Measurements from ENCODE around the gene DISP2. TPM values are rescaled to one million over a fixed set of nuclear protein-coding genes. Genes with fewer than 3 reads are reported as not detected.

The DISP2 gene
- total and polyA plus RNA-seq, 9 of the 15 experiments (the other 6 are each of a cell fraction or from before 2014, with no cell fraction given) = 0.06 to 0.89 (median 0.15) TPM; not detected in 1

DNA sequence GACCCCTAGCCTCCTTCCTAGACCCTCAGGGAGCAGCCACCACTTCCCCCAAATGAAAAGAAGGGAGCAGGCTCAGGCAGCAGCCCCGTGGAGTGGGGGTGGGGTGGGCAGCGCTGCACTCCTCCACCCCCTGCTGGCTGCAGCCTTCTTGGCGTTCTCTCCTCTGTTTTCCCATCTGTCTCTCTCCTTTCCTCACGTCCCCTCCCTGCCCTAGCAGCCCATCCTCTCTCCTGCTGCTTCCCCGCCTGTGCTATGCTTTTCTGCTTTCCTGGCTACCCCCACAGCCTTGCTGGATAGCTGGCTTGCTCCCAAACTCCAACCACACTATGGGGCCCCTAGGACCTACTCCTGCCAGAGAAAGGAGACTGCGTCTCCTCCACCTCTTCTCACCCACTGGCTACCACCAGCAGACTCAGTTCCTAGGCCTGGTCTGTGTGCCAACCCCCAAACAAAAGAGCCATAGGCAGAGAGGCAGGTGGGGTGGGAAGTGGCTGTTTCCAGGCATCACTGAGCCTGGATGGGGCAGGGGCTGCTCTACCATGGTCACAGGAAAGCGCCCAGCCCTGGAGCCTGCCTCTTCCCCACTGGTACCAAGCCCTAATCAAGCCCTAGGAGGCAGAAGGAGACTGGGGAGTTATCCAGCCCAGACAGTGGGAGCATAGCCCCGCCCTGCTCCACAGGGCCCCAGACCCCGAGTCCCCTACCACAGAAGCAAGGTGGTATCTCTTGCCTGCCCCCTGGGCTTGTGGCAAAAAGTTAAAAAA is 3.4 kb upstream of the DISP2 start:
- BruUV-seq (replicated peaks) = no TSS peak
- FAIRE-seq = no peak
- POLR2A ChIA-PET = interaction anchor here (0.7 kb wide), 1 partner anchor 537 kb away, joined by 3 read pairs; no protein-coding TSS in a partner anchor
- in situ Hi-C loops (cut with MboI) = no loop called here
- no peaks in the 10 kb centered on the region; the same call in 1 of the 2 replicates for H4K20me1 ChIP-seq (replicated peaks; ENCODE audit: control insufficient read depth, insufficient read depth, low read length)
- H3K36me3 ChIP-seq (ENCODE audit: control insufficient read depth, insufficient read depth, low read length) = no peaks in the 10 kb centered on the region
- H3K4me3 ChIP-seq = no peak overlapping the region
- H2AFZ ChIP-seq (ENCODE audit: low read depth, low read length) = peak overlapping the region; percentile 59; the same call in 1 of the 2 replicates
- peak overlapping the region in 1 of 2 experiments; percentile 1; a peak in 1 of 4 replicates for H3K9ac ChIP-seq (ENCODE audit: insufficient read depth in 1 of 2, low read depth in 2 of 2, low read length in 2 of 2)
- H3K79me2 ChIP-seq (ENCODE audit: control insufficient read depth, insufficient read depth, low read length) = no peaks in the 10 kb centered on the region
- WGBS (ENCODE audit: insufficient coverage, low coverage, missing lambda C conversion rate) = 17% methylated on average over 9 of the region's 9 CpGs
- CTCF ChIA-PET (ENCODE audit: low intra/inter-chr PET ratio) = no interaction called here
- 0 out of 5 replicates have a peak, but pooled peaks cover 0 to 3% of the 10 kb centered on the region in 2 experiments for H3K27me3 ChIP-seq (ENCODE audit: control insufficient read depth in 2 of 2, insufficient read depth in 2 of 2, low read length in 2 of 2)
- H3K27ac ChIP-seq (ENCODE audit: extremely low read depth, low read depth, low read length) = no peak overlapping the region
- DNase-seq (ENCODE audit: extremely low read depth in 1 of 4, low spot score in 3 of 4) = peak; percentile 61 to 71 (median 71)
- H3K9me3 ChIP-seq (replicated peaks; ENCODE audit: control insufficient read depth, insufficient read depth, low read depth, low read length) = no peaks in the 10 kb centered on the region; the same call in 1 of the 2 replicates
- no peak overlapping the region for H3K4me2 ChIP-seq (ENCODE audit: insufficient read depth, low read length)
- ATAC-seq = peak; percentile 80
- H3K9me1 ChIP-seq (ENCODE audit: control insufficient read depth, insufficient read depth, low read length) = no peaks in the 10 kb centered on the region
- peaks cover 9 to 26% of the 10 kb centered on the region in 2 experiments; a peak in 4 of 5 replicates for H3K4me1 ChIP-seq (replicated peaks in 1 of 2; ENCODE audit: control insufficient read depth in 2 of 2, insufficient read depth in 2 of 2, low read length in 2 of 2)
- intact Hi-C loops (cut with micrococcal nuclease) = loop anchor here (5.0 kb wide), 1 partner anchor 68 kb away; no protein-coding TSS in a partner anchor
- TF ChIP-seq, protein P1, sequence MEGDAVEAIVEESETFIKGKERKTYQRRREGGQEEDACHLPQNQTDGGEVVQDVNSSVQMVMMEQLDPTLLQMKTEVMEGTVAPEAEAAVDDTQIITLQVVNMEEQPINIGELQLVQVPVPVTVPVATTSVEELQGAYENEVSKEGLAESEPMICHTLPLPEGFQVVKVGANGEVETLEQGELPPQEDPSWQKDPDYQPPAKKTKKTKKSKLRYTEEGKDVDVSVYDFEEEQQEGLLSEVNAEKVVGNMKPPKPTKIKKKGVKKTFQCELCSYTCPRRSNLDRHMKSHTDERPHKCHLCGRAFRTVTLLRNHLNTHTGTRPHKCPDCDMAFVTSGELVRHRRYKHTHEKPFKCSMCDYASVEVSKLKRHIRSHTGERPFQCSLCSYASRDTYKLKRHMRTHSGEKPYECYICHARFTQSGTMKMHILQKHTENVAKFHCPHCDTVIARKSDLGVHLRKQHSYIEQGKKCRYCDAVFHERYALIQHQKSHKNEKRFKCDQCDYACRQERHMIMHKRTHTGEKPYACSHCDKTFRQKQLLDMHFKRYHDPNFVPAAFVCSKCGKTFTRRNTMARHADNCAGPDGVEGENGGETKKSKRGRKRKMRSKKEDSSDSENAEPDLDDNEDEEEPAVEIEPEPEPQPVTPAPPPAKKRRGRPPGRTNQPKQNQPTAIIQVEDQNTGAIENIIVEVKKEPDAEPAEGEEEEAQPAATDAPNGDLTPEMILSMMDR (IDR thresholded peaks at IDR 0.05 in 2 of 3, conservative IDR thresholded peaks at IDR 0.05 in 1 of 3; ENCODE audit: insufficient read depth in 2 of 3, low read depth in 1 of 3, low read length in 3 of 3) = peak; percentile 56 to 66 (median 59)
- TF ChIP-seq ZNF316 (IDR thresholded peaks at IDR 0.05) (no peak), ZNF699 (CRISPR knock-in tag; IDR thresholded peaks at IDR 0.05; ENCODE audit: insufficient replicate concordance) (no peak), SLC30A9 (CRISPR knock-in tag; IDR thresholded peaks at IDR 0.05) (no peak), ZNF79 (CRISPR knock-in tag; IDR thresholded peaks at IDR 0.05; ENCODE audit: low read depth) (no peak), SMARCE1 (IDR thresholded peaks at IDR 0.05) (peak; percentile 51; the same call in 1 of the 2 replicates), SMC3 (conservative IDR thresholded peaks at IDR 0.05; ENCODE audit: insufficient read depth, low read depth, low read length) (no peak), DPF2 (IDR thresholded peaks at IDR 0.05) (0 out of 2 replicates have a peak, but pooled peaks have one; percentile 16), EP400 (IDR thresholded peaks at IDR 0.05) (no peak), RB1 (IDR thresholded peaks at IDR 0.05; ENCODE audit: low read depth) (0 out of 2 replicates have a peak, but pooled peaks have one; percentile 28)
- TF ChIP-seq, protein P2, sequence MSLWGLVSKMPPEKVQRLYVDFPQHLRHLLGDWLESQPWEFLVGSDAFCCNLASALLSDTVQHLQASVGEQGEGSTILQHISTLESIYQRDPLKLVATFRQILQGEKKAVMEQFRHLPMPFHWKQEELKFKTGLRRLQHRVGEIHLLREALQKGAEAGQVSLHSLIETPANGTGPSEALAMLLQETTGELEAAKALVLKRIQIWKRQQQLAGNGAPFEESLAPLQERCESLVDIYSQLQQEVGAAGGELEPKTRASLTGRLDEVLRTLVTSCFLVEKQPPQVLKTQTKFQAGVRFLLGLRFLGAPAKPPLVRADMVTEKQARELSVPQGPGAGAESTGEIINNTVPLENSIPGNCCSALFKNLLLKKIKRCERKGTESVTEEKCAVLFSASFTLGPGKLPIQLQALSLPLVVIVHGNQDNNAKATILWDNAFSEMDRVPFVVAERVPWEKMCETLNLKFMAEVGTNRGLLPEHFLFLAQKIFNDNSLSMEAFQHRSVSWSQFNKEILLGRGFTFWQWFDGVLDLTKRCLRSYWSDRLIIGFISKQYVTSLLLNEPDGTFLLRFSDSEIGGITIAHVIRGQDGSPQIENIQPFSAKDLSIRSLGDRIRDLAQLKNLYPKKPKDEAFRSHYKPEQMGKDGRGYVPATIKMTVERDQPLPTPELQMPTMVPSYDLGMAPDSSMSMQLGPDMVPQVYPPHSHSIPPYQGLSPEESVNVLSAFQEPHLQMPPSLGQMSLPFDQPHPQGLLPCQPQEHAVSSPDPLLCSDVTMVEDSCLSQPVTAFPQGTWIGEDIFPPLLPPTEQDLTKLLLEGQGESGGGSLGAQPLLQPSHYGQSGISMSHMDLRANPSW (CRISPR knock-in tag; IDR thresholded peaks at IDR 0.05) = no peak
- TF ChIP-seq, protein P3, sequence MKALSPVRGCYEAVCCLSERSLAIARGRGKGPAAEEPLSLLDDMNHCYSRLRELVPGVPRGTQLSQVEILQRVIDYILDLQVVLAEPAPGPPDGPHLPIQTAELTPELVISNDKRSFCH (CRISPR knock-in tag; IDR thresholded peaks at IDR 0.05) = no peak
- TF ChIP-seq, protein P3 (tag; IDR thresholded peaks at IDR 0.05) = no peak
- TF ChIP-seq, protein P4, sequence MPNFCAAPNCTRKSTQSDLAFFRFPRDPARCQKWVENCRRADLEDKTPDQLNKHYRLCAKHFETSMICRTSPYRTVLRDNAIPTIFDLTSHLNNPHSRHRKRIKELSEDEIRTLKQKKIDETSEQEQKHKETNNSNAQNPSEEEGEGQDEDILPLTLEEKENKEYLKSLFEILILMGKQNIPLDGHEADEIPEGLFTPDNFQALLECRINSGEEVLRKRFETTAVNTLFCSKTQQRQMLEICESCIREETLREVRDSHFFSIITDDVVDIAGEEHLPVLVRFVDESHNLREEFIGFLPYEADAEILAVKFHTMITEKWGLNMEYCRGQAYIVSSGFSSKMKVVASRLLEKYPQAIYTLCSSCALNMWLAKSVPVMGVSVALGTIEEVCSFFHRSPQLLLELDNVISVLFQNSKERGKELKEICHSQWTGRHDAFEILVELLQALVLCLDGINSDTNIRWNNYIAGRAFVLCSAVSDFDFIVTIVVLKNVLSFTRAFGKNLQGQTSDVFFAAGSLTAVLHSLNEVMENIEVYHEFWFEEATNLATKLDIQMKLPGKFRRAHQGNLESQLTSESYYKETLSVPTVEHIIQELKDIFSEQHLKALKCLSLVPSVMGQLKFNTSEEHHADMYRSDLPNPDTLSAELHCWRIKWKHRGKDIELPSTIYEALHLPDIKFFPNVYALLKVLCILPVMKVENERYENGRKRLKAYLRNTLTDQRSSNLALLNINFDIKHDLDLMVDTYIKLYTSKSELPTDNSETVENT (CRISPR knock-in tag; IDR thresholded peaks at IDR 0.05) = no peak

Measured in K562 (cell line).